CD4-positive, alpha-beta T cell treated with Interleukin-4 for 4 hours (primary cell): ENCODE measurements around the gene TBX6.
A peak's percentile ranks its signal among the peaks of the same experiment; 100 is the strongest.
"Not testable (repeated sequence)": the region's sequence is repeated elsewhere in the genome, so short reads cannot be mapped to it uniquely, and the experiment has no call there.

Source experiments
- DNase-seq: peaks from one replicate; pipeline ENCODE4 v3.0.0-alpha.2; 2020

TBX6 gene

GRCh38 chr16:30065102-30065942 is 26.4 kb downstream of the TBX6 start, which contains the start of gene ALDOA:
Gene ALDOA, plus strand, starts transcription at chr16:30065760. Its CDS starts 1,138 bp downstream, at chr16:30066898.
- peak; percentile 95 for DNase-seq

- DNase-seq: no peak
Measured at GRCh38 chr16:30064729-30065101, 27.0 kb downstream of the TBX6 start.

GRCh38 chr16:30063893-30064728 is 27.6 kb downstream of the TBX6 start:
- DNase-seq: peak; percentile 76

GRCh38 chr16:30063278-30063892 is 28.3 kb downstream of the TBX6 start:
- no peak for DNase-seq

- DNase-seq: no peak
Measured at GRCh38 chr16:30060836-30061554, 30.7 kb downstream of the TBX6 start.

GRCh38 chr16:30060346-30060745 is 31.4 kb downstream of the TBX6 start:
- DNase-seq: no peak

GRCh38 chr16:30054959-30055553 is 36.7 kb downstream of the TBX6 start:
- DNase-seq: peak; percentile 36

GRCh38 chr16:30054451-30054850 is 37.3 kb downstream of the TBX6 start:
- no peak for DNase-seq

GRCh38 chr16:30053376-30054015 is 38.2 kb downstream of the TBX6 start:
- DNase-seq: no peak

GRCh38 chr16:30052671-30053372 is 38.9 kb downstream of the TBX6 start:
- DNase-seq: peak; percentile 87

GRCh38 chr16:30051518-30051917 is 40.2 kb downstream of the TBX6 start:
- no peak for DNase-seq

GRCh38 chr16:30049871-30050270 is 41.9 kb downstream of the TBX6 start:
- no peak for DNase-seq

GRCh38 chr16:30046588-30046987 is 45.1 kb downstream of the TBX6 start:
- no peak for DNase-seq

- no peak for DNase-seq
Measured at GRCh38 chr16:30046178-30046577, 45.5 kb downstream of the TBX6 start.

GRCh38 chr16:30041841-30042240 is 49.9 kb downstream of the TBX6 start:
- DNase-seq: peak; percentile 41

GRCh38 chr16:30040690-30041089 is 51.0 kb downstream of the TBX6 start:
- not testable (repeated sequence) for DNase-seq

GRCh38 chr16:30040221-30040620 is 51.5 kb downstream of the TBX6 start:
- no peak for DNase-seq
